Measurements from ENCODE around the gene AHSP.
"Not testable (repeated sequence)": the region's sequence is repeated elsewhere in the genome, so short reads cannot be mapped to it uniquely, and the experiment has no call there.

AHSP gene

GRCh38 chr16:31527734-31528274, at the start of gene AHSP:
AHSP (plus strand) TSS chr16:31527900; CDS start chr16:31528140, 240 bp downstream.
- no peak for DNase-seq

- DNase-seq, result no peak
Observed at GRCh38 chr16:31478956-31479355, 48.7 kb upstream of the AHSP start.

GRCh38 chr16:31479751-31480150, 47.9 kb upstream of the AHSP start:
- no peak for DNase-seq

GRCh38 chr16:31480851-31481536, 46.7 kb upstream of the AHSP start:
- DNase-seq, result no peak

GRCh38 chr16:31483081-31483480, 44.6 kb upstream of the AHSP start, which contains the start of gene SLC5A2:
SLC5A2 (plus strand) TSS chr16:31483123; CDS start chr16:31483137, 14 bp downstream.
- no peak for DNase-seq

GRCh38 chr16:31484048-31484447, 43.7 kb upstream of the AHSP start:
- not testable (repeated sequence) for DNase-seq

- no peak for DNase-seq
Observed at GRCh38 chr16:31484491-31485171, 43.1 kb upstream of the AHSP start.

- DNase-seq, result no peak
Observed at GRCh38 chr16:31485571-31485970, 42.1 kb upstream of the AHSP start.

- no peak for DNase-seq
Observed at GRCh38 chr16:31486045-31486444, 41.7 kb upstream of the AHSP start.

- no peak for DNase-seq
Observed at GRCh38 chr16:31487071-31487719, 40.5 kb upstream of the AHSP start.

- peak; percentile 84 for DNase-seq
Observed at GRCh38 chr16:31487720-31488467, 39.8 kb upstream of the AHSP start.

- no peak for DNase-seq
Observed at GRCh38 chr16:31488468-31489297, 39.0 kb upstream of the AHSP start.

- no peak for DNase-seq
Observed at GRCh38 chr16:31489298-31489564, 38.5 kb upstream of the AHSP start.

GRCh38 chr16:31489616-31490584, 37.8 kb upstream of the AHSP start:
- no peak for DNase-seq

GRCh38 chr16:31491778-31492418, 35.8 kb upstream of the AHSP start:
- no peak for DNase-seq

- no peak for DNase-seq
Observed at GRCh38 chr16:31493506-31494125, 34.1 kb upstream of the AHSP start.

GRCh38 chr16:31496670-31497069, 31.0 kb upstream of the AHSP start:
- DNase-seq, result no peak

- DNase-seq, result no peak
Observed at GRCh38 chr16:31498493-31498892, 29.2 kb upstream of the AHSP start.

- no peak for DNase-seq
Observed at GRCh38 chr16:31499928-31500327, 27.8 kb upstream of the AHSP start.

Data from 8988T (cell line).